Breast epithelium (tissue), 3 donors: Measurements from ENCODE around the gene CAMSAP2.

Experiments used
- CTCF ChIP-seq, 3 donors: fragments of 450-650 bp; IDR thresholded peaks; one replicate each; pipeline ENCODE4 v1.5.1; 2016 to 2017; ENCODE audit warnings: antibody characterized with exemption in 3 of 3, mild to moderate bottlenecking in 3 of 3, moderate library complexity in 3 of 3
- POLR2AphosphoS5 ChIP-seq, 3 donors: sonication (generic); formaldehyde crosslinking; IDR thresholded peaks; one replicate each; pipeline ENCODE4 v1.6.1; 2017; ENCODE audit warnings: antibody characterized with exemption in 3 of 3

DNA sequence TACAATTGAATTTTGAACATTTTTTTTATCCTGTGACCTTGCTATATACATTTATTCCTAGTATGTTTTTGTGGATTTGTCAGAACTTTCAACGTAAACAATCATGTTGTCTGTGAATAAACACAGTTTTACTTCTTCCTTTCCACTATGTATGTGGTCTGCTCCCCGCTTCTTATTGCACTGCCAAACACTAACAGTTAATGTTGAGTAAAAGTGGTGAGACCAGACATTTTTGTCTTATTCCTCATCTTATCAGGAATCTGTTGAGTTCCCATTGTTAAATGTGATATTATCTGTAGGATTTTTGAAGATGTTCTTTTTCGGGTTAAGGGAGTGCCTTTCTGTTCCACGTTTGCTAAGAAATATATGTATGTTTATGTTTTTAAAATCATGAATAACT, 45.9 kb downstream of the CAMSAP2 start:
- TF ChIP-seq POLR2AphosphoS5 (IDR thresholded peaks at IDR 0.05), result no peak
- no peak for TF ChIP-seq CTCF (IDR thresholded peaks at IDR 0.05)
